ENCODE results near the gene PPP4R1.
"Not testable (repeated sequence)": the region's sequence is repeated elsewhere in the genome, so short reads cannot be mapped to it uniquely, and the experiment has no call there.

PPP4R1 gene
- 43.6 to 71.7 (median 59.3) reads per million in 3 experiments for total RNA-seq

GRCh38 chr18:9614401-9615279 lies at the start of gene PPP4R1:
TSS of gene PPP4R1 (minus strand) at chr18:9614559. CDS start at chr18:9614484, 75 bp downstream.
- peak; percentile 54 for DNase-seq

GRCh38 chr18:9663377-9663776 lies 49.0 kb upstream of the PPP4R1 start:
- DNase-seq: no peak

- DNase-seq: no peak
Observed at GRCh38 chr18:9661564-9661963, 47.2 kb upstream of the PPP4R1 start.

GRCh38 chr18:9659499-9660375 lies 45.4 kb upstream of the PPP4R1 start:
- DNase-seq: no peak

GRCh38 chr18:9658087-9658641 lies 43.8 kb upstream of the PPP4R1 start:
- DNase-seq: no peak

GRCh38 chr18:9655232-9655767 lies 40.9 kb upstream of the PPP4R1 start:
- DNase-seq: no peak

- DNase-seq: no peak
Observed at GRCh38 chr18:9653390-9653789, 39.0 kb upstream of the PPP4R1 start.

GRCh38 chr18:9649164-9649540 lies 34.8 kb upstream of the PPP4R1 start:
- no peak for DNase-seq

GRCh38 chr18:9648431-9649163 lies 34.2 kb upstream of the PPP4R1 start:
- DNase-seq: no peak

GRCh38 chr18:9647496-9648323 lies 33.4 kb upstream of the PPP4R1 start:
- DNase-seq: no peak

- no peak for DNase-seq
Observed at GRCh38 chr18:9643549-9643948, 29.2 kb upstream of the PPP4R1 start.

GRCh38 chr18:9642799-9643462 lies 28.6 kb upstream of the PPP4R1 start:
- DNase-seq: no peak

- not testable (repeated sequence) for DNase-seq
Observed at GRCh38 chr18:9641081-9641480, 26.7 kb upstream of the PPP4R1 start.

- DNase-seq: no peak
Observed at GRCh38 chr18:9638886-9639285, 24.5 kb upstream of the PPP4R1 start.

- no peak for DNase-seq
Observed at GRCh38 chr18:9637036-9637767, 22.8 kb upstream of the PPP4R1 start.

GRCh38 chr18:9634856-9635255 lies 20.5 kb upstream of the PPP4R1 start:
- no peak for DNase-seq

- no peak for DNase-seq
Observed at GRCh38 chr18:9631814-9632496, 17.6 kb upstream of the PPP4R1 start.

- no peak for DNase-seq
Observed at GRCh38 chr18:9630444-9630843, 16.1 kb upstream of the PPP4R1 start.

GRCh38 chr18:9629709-9630108 lies 15.3 kb upstream of the PPP4R1 start:
- no peak for DNase-seq
